ENCODE data around the gene D2HGDH.

DNA sequence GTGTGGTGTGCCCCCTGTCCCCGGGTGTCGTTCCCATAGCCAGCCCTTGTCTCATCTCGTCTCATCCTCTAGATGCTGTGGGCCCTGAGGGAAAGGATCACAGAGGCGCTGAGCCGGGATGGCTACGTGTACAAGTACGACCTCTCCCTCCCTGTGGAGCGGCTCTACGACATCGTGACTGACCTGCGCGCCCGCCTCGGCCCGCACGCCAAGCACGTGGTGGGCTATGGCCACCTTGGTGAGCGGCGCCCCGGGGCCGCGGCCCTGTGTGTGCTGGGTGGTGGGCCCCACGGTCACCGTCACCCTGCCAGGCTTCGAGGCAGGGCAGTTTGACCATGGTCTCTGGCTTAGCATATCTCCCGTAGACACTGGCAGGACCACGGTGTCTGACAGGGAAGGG lies 21.3 kb downstream of the D2HGDH start:
- TF ChIP-seq HNRNPUL1 (IDR thresholded peaks at IDR 0.05; ENCODE audit: low read length) (no peak), CTCF (IDR thresholded peaks at IDR 0.05 in 2 of 3, conservative IDR thresholded peaks at IDR 0.05 in 1 of 3; ENCODE audit: insufficient read depth in 2 of 3, low read depth in 1 of 3, low read length in 3 of 3) (no peak)
- TF ChIP-seq, protein P1, sequence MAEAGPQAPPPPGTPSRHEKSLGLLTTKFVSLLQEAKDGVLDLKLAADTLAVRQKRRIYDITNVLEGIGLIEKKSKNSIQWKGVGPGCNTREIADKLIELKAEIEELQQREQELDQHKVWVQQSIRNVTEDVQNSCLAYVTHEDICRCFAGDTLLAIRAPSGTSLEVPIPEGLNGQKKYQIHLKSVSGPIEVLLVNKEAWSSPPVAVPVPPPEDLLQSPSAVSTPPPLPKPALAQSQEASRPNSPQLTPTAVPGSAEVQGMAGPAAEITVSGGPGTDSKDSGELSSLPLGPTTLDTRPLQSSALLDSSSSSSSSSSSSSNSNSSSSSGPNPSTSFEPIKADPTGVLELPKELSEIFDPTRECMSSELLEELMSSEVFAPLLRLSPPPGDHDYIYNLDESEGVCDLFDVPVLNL (CRISPR knock-in tag; IDR thresholded peaks at IDR 0.05; ENCODE audit: low read depth): no peak
